Gastroesophageal sphincter (tissue), 4 donors: ENCODE results near the gene DYNLT2. TPM values are rescaled to one million over a fixed set of nuclear protein-coding genes. Genes with fewer than 3 reads are reported as not detected.
A peak's percentile ranks its signal among the peaks of the same experiment; 100 is the strongest.

Experiments
- ATAC-seq: fragments of 150-250 bp; one replicate; pipeline ENCODE4 v1.9.1; 2016; ENCODE audit warnings: mild to moderate bottlenecking, moderate library complexity
- H3K27ac ChIP-seq, 4 donors: fragments of 200-600 bp; sonication (generic) in 3 of 4; 1 replicate in 3 of 4; 2 replicates in 1 of 4; pipeline ENCODE4 v1.5.1; 2016 to 2019
- H3K27me3 ChIP-seq: fragments of 200-600 bp; sonication (generic); one replicate; pipeline ENCODE4 v1.5.1; 2019
- H3K36me3 ChIP-seq, 2 donors: fragments of 200-600 bp; sonication (generic); one replicate each; pipeline ENCODE4 v1.5.1; 2019; ENCODE audit warnings: control low read depth in 1 of 2
- H3K4me1 ChIP-seq, 3 donors: fragments of 200-600 bp; sonication (generic); 1 replicate in 2 of 3; 2 replicates in 1 of 3; pipeline ENCODE4 v1.5.1; 2016 to 2019; ENCODE audit warnings: control low read depth in 2 of 3
- H3K4me3 ChIP-seq, 2 donors: fragments of 200-600 bp; sonication (generic); one replicate each; pipeline ENCODE4 v1.5.1; 2019; ENCODE audit warnings: mild to moderate bottlenecking in 1 of 2, moderate library complexity in 1 of 2
- H3K9me3 ChIP-seq, 3 donors: fragments of 200-600 bp; sonication (generic); one replicate each; pipeline ENCODE4 v1.5.1; 2017 to 2019; ENCODE audit warnings: control low read depth in 2 of 3
- EP300 ChIP-seq: sonication (generic); formaldehyde crosslinking; IDR thresholded peaks from one replicate; pipeline ENCODE4 v1.6.1; 2017; ENCODE audit warnings: antibody characterized with exemption, mild to moderate bottlenecking
- POLR2A ChIP-seq, 2 donors: fragments of 450-650 bp; IDR thresholded peaks; one replicate each; pipeline ENCODE4 v1.6.1; 2017; ENCODE audit warnings: antibody characterized with exemption in 2 of 2, mild to moderate bottlenecking in 2 of 2, moderate library complexity in 1 of 2
- POLR2AphosphoS5 ChIP-seq: sonication (generic); formaldehyde crosslinking; IDR thresholded peaks from one replicate; pipeline ENCODE4 v1.6.1; 2017; ENCODE audit warnings: antibody characterized with exemption
- WGBS, 2 donors: methylation state at CpG; one replicate each; pipeline ENCODE4 v1.1.5; 2018; ENCODE audit warnings: low coverage in 1 of 2; 5-methylcytosine and 5-hydroxymethylcytosine counted together
- total RNA-seq, 4 donors: library from RNA; depleted of rRNA; stranded (reverse); fragments of >200 nt; gene quantifications; one replicate each; pipeline ENCODE4 v1.1.0, GENCODE V29; 2016
- TF ChIP-seq, protein P1 (sequence below), 4 experiments: fragments of 200-600 bp in 2 of 4; fragments of 450-650 bp in 2 of 4; sonication (generic) in 1 of 4; IDR thresholded peaks; one replicate each; pipeline ENCODE4 v1.5.1; 2017 to 2019; ENCODE audit warnings: antibody characterized with exemption in 4 of 4, mild to moderate bottlenecking in 2 of 4, moderate library complexity in 2 of 4

DYNLT2 gene
- total RNA-seq, 4 donors from 2014 or later: 0.74 to 3.1 (median 1.4) TPM

DNA sequence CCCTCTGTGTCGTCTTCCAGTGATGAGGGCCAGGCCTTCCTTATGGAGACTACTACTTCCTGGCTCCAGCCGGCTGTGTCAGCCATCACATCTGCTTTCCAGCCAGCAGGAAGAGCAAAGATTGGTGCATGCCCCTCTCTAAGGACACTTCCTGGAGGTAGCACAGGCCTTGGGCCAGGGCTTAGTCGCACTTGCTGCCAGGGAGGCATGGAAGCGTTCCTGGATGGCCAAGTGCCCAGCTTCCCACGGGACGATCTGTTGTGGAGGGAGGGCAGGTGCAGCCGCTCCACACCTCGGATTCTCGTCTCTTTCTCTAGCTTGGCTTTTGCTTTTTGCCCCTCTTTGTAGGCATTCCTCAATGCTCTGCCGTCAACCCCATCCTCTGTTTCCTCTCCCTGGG, 11.9 kb upstream of the DYNLT2 start:
- Histone ChIP-seq H3K4me3 (no peak overlapping the region), H3K27me3 (no peaks in the 10 kb centered on the region), H3K9me3 (no peaks in the 10 kb centered on the region), H3K4me1 (no peaks in the 10 kb centered on the region), H3K36me3 (peaks cover 0 to 99% of the 10 kb centered on the region in 2 donors), H3K27ac (no peak overlapping the region)
- TF ChIP-seq POLR2AphosphoS5: no peak
- TF ChIP-seq, protein P1, sequence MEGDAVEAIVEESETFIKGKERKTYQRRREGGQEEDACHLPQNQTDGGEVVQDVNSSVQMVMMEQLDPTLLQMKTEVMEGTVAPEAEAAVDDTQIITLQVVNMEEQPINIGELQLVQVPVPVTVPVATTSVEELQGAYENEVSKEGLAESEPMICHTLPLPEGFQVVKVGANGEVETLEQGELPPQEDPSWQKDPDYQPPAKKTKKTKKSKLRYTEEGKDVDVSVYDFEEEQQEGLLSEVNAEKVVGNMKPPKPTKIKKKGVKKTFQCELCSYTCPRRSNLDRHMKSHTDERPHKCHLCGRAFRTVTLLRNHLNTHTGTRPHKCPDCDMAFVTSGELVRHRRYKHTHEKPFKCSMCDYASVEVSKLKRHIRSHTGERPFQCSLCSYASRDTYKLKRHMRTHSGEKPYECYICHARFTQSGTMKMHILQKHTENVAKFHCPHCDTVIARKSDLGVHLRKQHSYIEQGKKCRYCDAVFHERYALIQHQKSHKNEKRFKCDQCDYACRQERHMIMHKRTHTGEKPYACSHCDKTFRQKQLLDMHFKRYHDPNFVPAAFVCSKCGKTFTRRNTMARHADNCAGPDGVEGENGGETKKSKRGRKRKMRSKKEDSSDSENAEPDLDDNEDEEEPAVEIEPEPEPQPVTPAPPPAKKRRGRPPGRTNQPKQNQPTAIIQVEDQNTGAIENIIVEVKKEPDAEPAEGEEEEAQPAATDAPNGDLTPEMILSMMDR (IDR thresholded peaks at IDR 0.05): no peak
- TF ChIP-seq EP300: no peak
- no peak for TF ChIP-seq POLR2A (IDR thresholded peaks at IDR 0.05)
- 60 to 80% methylated on average over 1 to 4 of the region's 10 CpGs for whole genome bisulfite sequencing, 2 donors
- ATAC-seq: no peak

DNA sequence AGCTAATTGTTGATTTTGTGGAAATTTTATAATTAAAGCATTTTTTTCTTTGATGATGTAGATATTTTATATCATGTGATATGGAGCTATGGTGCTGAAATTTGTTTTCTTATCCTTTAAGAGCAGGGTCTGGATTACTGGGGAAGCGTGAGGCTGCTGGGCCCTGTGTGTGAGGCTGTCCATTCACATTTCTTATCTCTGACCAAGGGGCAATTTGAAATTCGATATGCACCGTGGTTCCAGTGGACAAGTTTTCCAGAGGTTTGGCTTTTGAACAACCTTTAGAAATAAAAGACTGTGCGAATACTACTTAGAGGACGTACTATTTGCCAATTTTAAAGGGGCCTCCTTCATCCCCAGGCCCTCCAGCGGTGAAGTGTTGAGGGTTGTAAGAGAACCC, 3.8 kb upstream of the DYNLT2 start:
- Histone ChIP-seq H3K27me3 (no peaks in the 10 kb centered on the region), H3K4me3 (no peak overlapping the region), H3K36me3 (peaks cover 0 to 38% of the 10 kb centered on the region in 2 donors), H3K9me3 (no peaks in the 10 kb centered on the region), H3K27ac (no peak overlapping the region), H3K4me1 (peaks cover 6 to 23% (median 9%) of the 10 kb centered on the region in 3 donors)
- no peak for ATAC-seq
- 83 to 86% methylated on average over 5 to 6 of the region's 6 CpGs for WGBS, 2 donors
- TF ChIP-seq, protein P1 (IDR thresholded peaks at IDR 0.05): no peak
- no peak for TF ChIP-seq EP300
- TF ChIP-seq POLR2A (IDR thresholded peaks at IDR 0.05): no peak
- TF ChIP-seq POLR2AphosphoS5: no peak

DNA sequence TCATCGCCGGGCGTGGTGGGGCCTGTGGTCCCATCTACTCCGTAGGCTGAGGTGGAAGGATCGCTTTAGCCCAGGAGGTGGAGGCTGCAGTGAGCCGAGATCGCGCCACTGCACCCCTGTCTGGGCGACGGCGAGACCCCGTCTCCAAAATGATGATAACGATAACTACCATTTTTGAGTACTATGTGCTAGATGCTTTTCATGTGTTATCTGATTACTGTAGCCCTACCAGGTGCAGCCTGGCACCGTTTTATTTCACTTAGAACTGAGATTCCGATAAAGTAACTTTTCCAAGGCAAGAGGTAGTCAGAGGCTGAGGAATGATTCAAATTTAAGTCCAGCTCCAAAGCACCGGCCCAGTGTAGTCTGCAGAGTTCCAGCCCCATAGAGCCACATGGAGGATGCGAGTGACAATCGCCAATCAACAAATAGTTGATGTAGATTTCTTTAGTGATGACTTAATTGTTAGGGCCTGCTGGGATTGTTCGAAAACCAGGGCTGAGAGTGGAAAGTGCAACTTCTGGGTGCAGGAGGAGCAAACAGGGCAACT, 777 bp upstream of the DYNLT2 start:
- TF ChIP-seq POLR2AphosphoS5 (no peak), POLR2A (IDR thresholded peaks at IDR 0.05) (no peak), EP300 (no peak)
- TF ChIP-seq, protein P1 (IDR thresholded peaks at IDR 0.05): no peak
- WGBS, 2 donors: 11 to 25% methylated on average over 6 to 8 of the region's 19 CpGs
- Histone ChIP-seq H3K4me3 (peak overlapping the region; percentile 67 to 76), H3K27ac (peak overlapping the region; percentile 90 to 98 (median 96)), H3K36me3 (peaks cover 0 to 8% of the 10 kb centered on the region in 2 donors), H3K4me1 (peaks cover 7 to 28% (median 9%) of the 10 kb centered on the region in 3 donors), H3K9me3 (no peaks in the 10 kb centered on the region), H3K27me3 (no peaks in the 10 kb centered on the region)
- ATAC-seq: no peak

DNA sequence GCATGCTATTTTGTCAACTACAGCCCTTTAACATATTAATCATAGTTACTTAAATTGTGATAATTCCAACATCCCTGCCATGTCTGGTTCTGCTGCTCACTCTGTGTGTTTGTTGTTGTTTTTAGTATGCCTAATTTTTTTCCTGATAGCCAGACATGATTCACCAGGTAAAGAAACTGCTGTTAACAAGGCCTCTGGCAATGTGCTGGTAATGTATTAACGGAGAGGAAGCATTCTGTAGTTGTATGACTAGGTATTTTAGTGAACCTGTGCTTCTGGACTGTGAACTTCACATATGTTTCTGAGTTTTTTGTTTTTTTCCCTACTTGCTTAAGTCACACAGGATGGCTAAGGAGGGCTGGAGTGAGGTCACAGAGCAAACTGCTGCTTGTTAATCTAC, 4.8 kb downstream of the DYNLT2 start:
- no peaks in the 10 kb centered on the region for H3K36me3 ChIP-seq
- WGBS, 2 donors: 93 to 100% methylated on average over 1 of the region's 1 CpG
- H3K27me3 ChIP-seq: no peaks in the 10 kb centered on the region
- H3K9me3 ChIP-seq: no peaks in the 10 kb centered on the region
- H3K4me3 ChIP-seq: no peak overlapping the region
- peaks cover 4 to 14% (median 5%) of the 10 kb centered on the region in 3 donors for H3K4me1 ChIP-seq
- no peak overlapping the region for H3K27ac ChIP-seq
- ATAC-seq: no peak
- no peak for TF ChIP-seq POLR2AphosphoS5
- TF ChIP-seq, protein P1 (IDR thresholded peaks at IDR 0.05): no peak
- TF ChIP-seq POLR2A (IDR thresholded peaks at IDR 0.05): no peak
- TF ChIP-seq EP300: no peak

DNA sequence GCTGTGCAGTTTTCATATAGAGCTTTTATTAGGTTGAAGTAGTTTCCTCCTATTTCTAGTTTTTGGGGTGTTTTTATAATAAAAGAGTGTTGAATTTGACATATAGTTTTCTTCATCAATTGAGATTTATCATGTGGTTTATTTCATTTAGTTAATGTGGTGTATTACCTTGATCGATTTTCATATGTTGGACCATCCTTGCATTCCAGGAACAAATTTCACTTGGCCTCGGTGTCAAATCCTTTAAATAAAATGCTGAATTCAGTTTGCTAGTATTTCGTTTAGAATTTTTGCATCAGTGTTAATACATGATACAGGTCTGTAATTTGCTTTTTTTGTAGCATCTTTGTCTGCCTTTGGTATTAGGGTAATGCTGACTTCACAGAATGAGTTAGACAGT, 6.0 kb downstream of the DYNLT2 start:
- no peak overlapping the region for H3K4me3 ChIP-seq
- no peaks in the 10 kb centered on the region for H3K9me3 ChIP-seq
- TF ChIP-seq EP300: no peak
- no peak for TF ChIP-seq POLR2A (IDR thresholded peaks at IDR 0.05)
- TF ChIP-seq POLR2AphosphoS5: no peak
- TF ChIP-seq, protein P1 (IDR thresholded peaks at IDR 0.05): no peak
- H3K27ac ChIP-seq: no peak overlapping the region
- H3K36me3 ChIP-seq: no peaks in the 10 kb centered on the region
- WGBS, 2 donors: 77 to 90% methylated on average over 3 of the region's 3 CpGs
- no peak for ATAC-seq
- H3K27me3 ChIP-seq: no peaks in the 10 kb centered on the region
- peaks cover 2 to 7% (median 3%) of the 10 kb centered on the region in 3 donors for H3K4me1 ChIP-seq
